Measurements from ENCODE around the gene NEO1. TPM values are rescaled to one million over a fixed set of nuclear protein-coding genes. Genes with fewer than 3 reads are reported as not detected.

Gene NEO1
- total RNA-seq, result 1 to 10 TPM; 4.7 to 5.2 (median 4.9) TPM

- ATAC-seq, result peak; percentile 76 to 82
- DNase-seq, result peak; percentile 75
- H3K4me1 Mint-ChIP-seq (ENCODE audit: low read depth), result peaks cover 9% of the 10 kb centered on the region
- H3K36me3 Mint-ChIP-seq (ENCODE audit: insufficient read depth), result no peaks in the 10 kb centered on the region
- no peaks in the 10 kb centered on the region for H3K9me3 Mint-ChIP-seq
- H3K4me3 Mint-ChIP-seq, result peak within 1 kb of the TSS; percentile 81
- peaks cover 5% of the 10 kb centered on the region for H3K27me3 Mint-ChIP-seq (ENCODE audit: low read depth)
Observed at GRCh38 chr15:73051807-73052652, at the start of gene NEO1. Gene NEO1, plus strand, starts transcription at chr15:73052463. Its CDS starts 213 bp downstream, at chr15:73052676.

- H3K4me3 Mint-ChIP-seq, result no peak overlapping the region
- H3K27me3 Mint-ChIP-seq (ENCODE audit: low read depth), result peaks cover 27% of the 10 kb centered on the region
- H3K36me3 Mint-ChIP-seq (ENCODE audit: insufficient read depth), result no peaks in the 10 kb centered on the region
- H3K9me3 Mint-ChIP-seq, result no peaks in the 10 kb centered on the region
- no peaks in the 10 kb centered on the region for H3K4me1 Mint-ChIP-seq (ENCODE audit: low read depth)
- DNase-seq (no peak), ATAC-seq (no peak)
Observed at GRCh38 chr15:73004462-73004861, 47.8 kb upstream of the NEO1 start.

- DNase-seq, result no peak
- no peaks in the 10 kb centered on the region for H3K9me3 Mint-ChIP-seq
- no peak overlapping the region for H3K4me3 Mint-ChIP-seq
- no peak for ATAC-seq
- H3K36me3 Mint-ChIP-seq (ENCODE audit: insufficient read depth), result no peaks in the 10 kb centered on the region
- peaks cover 28% of the 10 kb centered on the region for H3K27me3 Mint-ChIP-seq (ENCODE audit: low read depth)
- H3K4me1 Mint-ChIP-seq (ENCODE audit: low read depth), result no peaks in the 10 kb centered on the region
Observed at GRCh38 chr15:73005032-73005431, 47.2 kb upstream of the NEO1 start.

GRCh38 chr15:73005446-73005845, 46.8 kb upstream of the NEO1 start:
- H3K36me3 Mint-ChIP-seq (ENCODE audit: insufficient read depth), result no peaks in the 10 kb centered on the region
- no peaks in the 10 kb centered on the region for H3K4me1 Mint-ChIP-seq (ENCODE audit: low read depth)
- H3K27me3 Mint-ChIP-seq (ENCODE audit: low read depth), result peaks cover 28% of the 10 kb centered on the region
- DNase-seq (no peak), ATAC-seq (no peak)
- H3K9me3 Mint-ChIP-seq, result no peaks in the 10 kb centered on the region
- no peak overlapping the region for H3K4me3 Mint-ChIP-seq

GRCh38 chr15:73006523-73006922, 45.7 kb upstream of the NEO1 start:
- Mint-ChIP-seq H3K9me3 (no peaks in the 10 kb centered on the region), H3K4me3 (no peak overlapping the region), H3K36me3 (ENCODE audit: insufficient read depth) (no peaks in the 10 kb centered on the region), H3K27me3 (ENCODE audit: low read depth) (peaks cover 33% of the 10 kb centered on the region), H3K4me1 (ENCODE audit: low read depth) (no peaks in the 10 kb centered on the region)
- no peak for ATAC-seq
- no peak for DNase-seq

- ATAC-seq (no peak), DNase-seq (no peak)
- H3K36me3 Mint-ChIP-seq (ENCODE audit: insufficient read depth), result no peaks in the 10 kb centered on the region
- H3K4me1 Mint-ChIP-seq (ENCODE audit: low read depth), result no peaks in the 10 kb centered on the region
- H3K27me3 Mint-ChIP-seq (ENCODE audit: low read depth), result peaks cover 37% of the 10 kb centered on the region
- no peak overlapping the region for H3K4me3 Mint-ChIP-seq
- H3K9me3 Mint-ChIP-seq, result no peaks in the 10 kb centered on the region
Observed at GRCh38 chr15:73009066-73010056, 42.9 kb upstream of the NEO1 start.

- Mint-ChIP-seq H3K27me3 (ENCODE audit: low read depth) (peaks cover 31% of the 10 kb centered on the region), H3K4me1 (ENCODE audit: low read depth) (peaks cover under 1% of the 10 kb centered on the region), H3K36me3 (ENCODE audit: insufficient read depth) (no peaks in the 10 kb centered on the region), H3K4me3 (no peak overlapping the region), H3K9me3 (no peaks in the 10 kb centered on the region)
- ATAC-seq (no peak), DNase-seq (no peak)
Observed at GRCh38 chr15:73010154-73011152, 41.8 kb upstream of the NEO1 start.

GRCh38 chr15:73014904-73015303, 37.4 kb upstream of the NEO1 start:
- Mint-ChIP-seq H3K4me1 (ENCODE audit: low read depth) (peaks cover 4% of the 10 kb centered on the region), H3K27me3 (ENCODE audit: low read depth) (peaks cover 19% of the 10 kb centered on the region), H3K9me3 (no peaks in the 10 kb centered on the region), H3K4me3 (no peak overlapping the region), H3K36me3 (ENCODE audit: insufficient read depth) (no peaks in the 10 kb centered on the region)
- ATAC-seq (no peak), DNase-seq (no peak)

- DNase-seq (no peak), ATAC-seq (no peak)
- Mint-ChIP-seq H3K4me1 (ENCODE audit: low read depth) (peaks cover 4% of the 10 kb centered on the region), H3K36me3 (ENCODE audit: insufficient read depth) (no peaks in the 10 kb centered on the region), H3K9me3 (no peaks in the 10 kb centered on the region), H3K27me3 (ENCODE audit: low read depth) (peaks cover 22% of the 10 kb centered on the region), H3K4me3 (no peak overlapping the region)
Observed at GRCh38 chr15:73015493-73015892, 36.8 kb upstream of the NEO1 start.

GRCh38 chr15:73017987-73018386, 34.3 kb upstream of the NEO1 start:
- Mint-ChIP-seq H3K9me3 (no peaks in the 10 kb centered on the region), H3K4me1 (ENCODE audit: low read depth) (peaks cover 4% of the 10 kb centered on the region), H3K36me3 (ENCODE audit: insufficient read depth) (no peaks in the 10 kb centered on the region), H3K27me3 (ENCODE audit: low read depth) (peaks cover 23% of the 10 kb centered on the region), H3K4me3 (no peak overlapping the region)
- DNase-seq (no peak), ATAC-seq (no peak)

GRCh38 chr15:73019154-73019553, 33.1 kb upstream of the NEO1 start:
- Mint-ChIP-seq H3K4me1 (ENCODE audit: low read depth) (peaks cover 4% of the 10 kb centered on the region), H3K9me3 (no peaks in the 10 kb centered on the region), H3K27me3 (ENCODE audit: low read depth) (peaks cover 19% of the 10 kb centered on the region), H3K36me3 (ENCODE audit: insufficient read depth) (no peaks in the 10 kb centered on the region), H3K4me3 (no peak overlapping the region)
- DNase-seq (no peak), ATAC-seq (no peak)

GRCh38 chr15:73019601-73020146, 32.6 kb upstream of the NEO1 start:
- H3K4me3 Mint-ChIP-seq, result no peak overlapping the region
- H3K9me3 Mint-ChIP-seq, result no peaks in the 10 kb centered on the region
- H3K36me3 Mint-ChIP-seq (ENCODE audit: insufficient read depth), result no peaks in the 10 kb centered on the region
- peaks cover 19% of the 10 kb centered on the region for H3K27me3 Mint-ChIP-seq (ENCODE audit: low read depth)
- H3K4me1 Mint-ChIP-seq (ENCODE audit: low read depth), result peaks cover 4% of the 10 kb centered on the region
- ATAC-seq, result no peak
- no peak for DNase-seq

GRCh38 chr15:73021139-73021621, 31.1 kb upstream of the NEO1 start:
- Mint-ChIP-seq H3K9me3 (no peaks in the 10 kb centered on the region), H3K36me3 (ENCODE audit: insufficient read depth) (no peaks in the 10 kb centered on the region), H3K4me1 (ENCODE audit: low read depth) (no peaks in the 10 kb centered on the region), H3K4me3 (no peak overlapping the region), H3K27me3 (ENCODE audit: low read depth) (peaks cover 23% of the 10 kb centered on the region)
- no peak for DNase-seq
- ATAC-seq, result no peak
